Karpas-422 (cell line): Measurements from ENCODE around the gene BIRC7. TPM values are rescaled to one million over a fixed set of nuclear protein-coding genes. Genes with fewer than 3 reads are reported as not detected.

Source experiments
- DNase-seq: peaks from one replicate; pipeline ENCODE4 v3.0.0-alpha.2; 2015
- H2AFZ ChIP-seq: fragments of 200-600 bp; sonication (generic); 2 replicates; pipeline ENCODE4 v1.6.1; 2014; ENCODE audit warnings: antibody characterized with exemption, low read length, mixed read lengths
- H3K27ac ChIP-seq: fragments of 200-600 bp; sonication (generic); 2 replicates; pipeline ENCODE4 v1.5.1; 2014; ENCODE audit warnings: mild to moderate bottlenecking, low read length, moderate library complexity
- H3K27me3 ChIP-seq: fragments of 200-600 bp; sonication (generic); 2 replicates; pipeline ENCODE4 v1.6.1; 2014; ENCODE audit warnings: low read length, mixed read lengths
- H3K36me3 ChIP-seq: fragments of 200-600 bp; sonication (generic); 2 replicates; pipeline ENCODE4 v1.6.1; 2014; ENCODE audit warnings: low read length, mixed read lengths; ENCODE audit not compliant: insufficient read depth
- H3K4me1 ChIP-seq: fragments of 200-600 bp; sonication (generic); 2 replicates; pipeline ENCODE4 v1.6.1; 2014; ENCODE audit warnings: mild to moderate bottlenecking, low read length, mixed read lengths
- H3K4me2 ChIP-seq: fragments of 200-600 bp; sonication (generic); 2 replicates; pipeline ENCODE4 v1.6.1; 2014; ENCODE audit warnings: low read length, low read depth, mild to moderate bottlenecking; ENCODE audit not compliant: poor library complexity, severe bottlenecking
- H3K4me3 ChIP-seq: fragments of 200-600 bp; sonication (generic); 2 replicates; pipeline ENCODE4 v1.5.1; 2014; ENCODE audit warnings: mild to moderate bottlenecking, antibody characterized with exemption, low read length, mixed read lengths
- H3K79me2 ChIP-seq: fragments of 200-600 bp; sonication (generic); 2 replicates; pipeline ENCODE4 v1.6.1; 2014; ENCODE audit warnings: mild to moderate bottlenecking, low read length, mixed read lengths
- H3K9ac ChIP-seq: fragments of 200-600 bp; sonication (generic); 2 replicates; pipeline ENCODE4 v1.6.0; 2014; ENCODE audit warnings: low read length
- H3K9me2 ChIP-seq: fragments of 200-600 bp; sonication (generic), shearing (Covaris generic); replicated peaks from 2 replicates; pipeline ENCODE4 v1.6.0; 2014; ENCODE audit warnings: mild to moderate bottlenecking, low read length, moderate library complexity; ENCODE audit not compliant: insufficient read depth
- H3K9me3 ChIP-seq: fragments of 300-700, 200-600 bp; sonication (generic); 2 replicates; pipeline ENCODE4 v1.6.1; 2014; ENCODE audit warnings: low read length, mixed read lengths
- H4K20me1 ChIP-seq: fragments of 200-600 bp; sonication (generic); 2 replicates; pipeline ENCODE4 v1.6.1; 2014; ENCODE audit warnings: mild to moderate bottlenecking, antibody characterized with exemption, low read length, low read depth; ENCODE audit not compliant: insufficient read depth
- total RNA-seq: library from RNA; depleted of rRNA; stranded (reverse); fragments of >200 nt; shearing (Covaris generic); gene quantifications from 2 replicates; pipeline ENCODE4 v1.2.3, GENCODE V29; 2014; ENCODE audit warnings: low replicate concordance

The BIRC7 gene
- total RNA-seq, 1 experiment from 2014 or later: 10.7 TPM

GRCh38 chr20:63212792-63213191 is 22.9 kb upstream of the BIRC7 start:
- Histone ChIP-seq H3K27ac (no peak overlapping the region), H3K4me3 (no peak overlapping the region), H3K4me1 (peaks cover 22% of the 10 kb centered on the region), H3K79me2 (peaks cover 79% of the 10 kb centered on the region), H3K9ac (no peak overlapping the region), H2AFZ (no peak overlapping the region), H3K9me3 (no peaks in the 10 kb centered on the region), H3K4me2 (no peak overlapping the region), H3K9me2 (no peaks in the 10 kb centered on the region), H3K36me3 (peaks cover 24% of the 10 kb centered on the region), H4K20me1 (peaks cover 40% of the 10 kb centered on the region), H3K27me3 (no peaks in the 10 kb centered on the region)
- no peak for DNase-seq

GRCh38 chr20:63214514-63214913 is 21.2 kb upstream of the BIRC7 start:
- no peaks in the 10 kb centered on the region for H3K27me3 ChIP-seq
- H3K79me2 ChIP-seq: peaks cover 62% of the 10 kb centered on the region
- H3K9me2 ChIP-seq: no peaks in the 10 kb centered on the region
- peak overlapping the region; percentile 74 for H3K4me2 ChIP-seq
- H3K9ac ChIP-seq: peak overlapping the region; percentile 98
- H3K36me3 ChIP-seq: peaks cover 24% of the 10 kb centered on the region
- peak overlapping the region; percentile 88 for H3K4me3 ChIP-seq
- H2AFZ ChIP-seq: no peak overlapping the region
- peaks cover 22% of the 10 kb centered on the region for H3K4me1 ChIP-seq
- H3K9me3 ChIP-seq: no peaks in the 10 kb centered on the region
- no peak overlapping the region for H3K27ac ChIP-seq
- no peak for DNase-seq
- peaks cover 38% of the 10 kb centered on the region for H4K20me1 ChIP-seq

- H3K79me2 ChIP-seq: peaks cover 53% of the 10 kb centered on the region
- H2AFZ ChIP-seq: no peak overlapping the region
- H3K4me2 ChIP-seq: peak overlapping the region; percentile 74
- peak; percentile 66 for DNase-seq
- no peaks in the 10 kb centered on the region for H3K9me3 ChIP-seq
- peaks cover 21% of the 10 kb centered on the region for H3K36me3 ChIP-seq
- H3K4me1 ChIP-seq: peaks cover 22% of the 10 kb centered on the region
- no peaks in the 10 kb centered on the region for H3K27me3 ChIP-seq
- peak overlapping the region; percentile 98 for H3K9ac ChIP-seq
- H3K27ac ChIP-seq: peak overlapping the region; percentile 47
- peaks cover 32% of the 10 kb centered on the region for H4K20me1 ChIP-seq
- peak overlapping the region; percentile 88 for H3K4me3 ChIP-seq
- no peaks in the 10 kb centered on the region for H3K9me2 ChIP-seq
Measured at GRCh38 chr20:63215101-63216040, 20.3 kb upstream of the BIRC7 start.

GRCh38 chr20:63216041-63216848 is 19.5 kb upstream of the BIRC7 start, which contains the start of gene YTHDF1:
TSS of gene YTHDF1 (minus strand) at chr20:63216131. CDS start at chr20:63215892, 239 bp downstream.
- H3K79me2 ChIP-seq: peaks cover 45% of the 10 kb centered on the region

GRCh38 chr20:63216849-63217471 is 18.7 kb upstream of the BIRC7 start:
- H3K4me3 ChIP-seq: peak overlapping the region; percentile 77

More at GRCh38 chr20:63216041-63216848, 19.5 kb upstream of the BIRC7 start, which contains the start of gene YTHDF1:
- Histone ChIP-seq H4K20me1 (peaks cover 26% of the 10 kb centered on the region), H3K9me2 (no peaks in the 10 kb centered on the region), H2AFZ (peak within 1 kb of the TSS; percentile 93), H3K4me3 (peak within 1 kb of the TSS; percentile 88), H3K4me1 (peaks cover 22% of the 10 kb centered on the region), H3K36me3 (peaks cover 21% of the 10 kb centered on the region), H3K9me3 (no peaks in the 10 kb centered on the region), H3K4me2 (peak within 1 kb of the TSS; percentile 98), H3K27ac (peak within 1 kb of the TSS; percentile 47), H3K27me3 (no peaks in the 10 kb centered on the region), H3K9ac (peak within 1 kb of the TSS; percentile 98)
- peak; percentile 98 for DNase-seq

GRCh38 chr20:63217706-63218105 is 18.0 kb upstream of the BIRC7 start:
- Histone ChIP-seq H3K27me3 (no peaks in the 10 kb centered on the region), H3K27ac (no peak overlapping the region), H3K79me2 (peaks cover 30% of the 10 kb centered on the region), H3K36me3 (peaks cover 15% of the 10 kb centered on the region), H3K9ac (no peak overlapping the region), H3K4me3 (no peak overlapping the region), H2AFZ (no peak overlapping the region), H3K4me1 (peaks cover 22% of the 10 kb centered on the region), H3K9me3 (no peaks in the 10 kb centered on the region), H3K9me2 (no peaks in the 10 kb centered on the region), H3K4me2 (no peak overlapping the region), H4K20me1 (peaks cover 12% of the 10 kb centered on the region; the same call in 1 of the 2 replicates)
- no peak for DNase-seq

More at GRCh38 chr20:63216849-63217471, 18.7 kb upstream of the BIRC7 start:
- peaks cover 19% of the 10 kb centered on the region for H4K20me1 ChIP-seq
- H3K4me1 ChIP-seq: peaks cover 22% of the 10 kb centered on the region
- no peak overlapping the region for H3K27ac ChIP-seq
- H3K36me3 ChIP-seq: peaks cover 21% of the 10 kb centered on the region
- H3K79me2 ChIP-seq: peaks cover 38% of the 10 kb centered on the region
- H3K4me2 ChIP-seq: peak overlapping the region; percentile 98
- no peaks in the 10 kb centered on the region for H3K9me3 ChIP-seq
- no peak for DNase-seq
- peak overlapping the region; percentile 93; the same call in 1 of the 2 replicates for H2AFZ ChIP-seq
- H3K27me3 ChIP-seq: no peaks in the 10 kb centered on the region
- no peaks in the 10 kb centered on the region for H3K9me2 ChIP-seq
- peak overlapping the region; percentile 93 for H3K9ac ChIP-seq

GRCh38 chr20:63218701-63219446 is 16.8 kb upstream of the BIRC7 start:
- H3K4me1 ChIP-seq: peaks cover 22% of the 10 kb centered on the region
- H3K9ac ChIP-seq: no peak overlapping the region
- H3K4me2 ChIP-seq: no peak overlapping the region
- no peak overlapping the region for H3K27ac ChIP-seq
- no peak for DNase-seq
- no peaks in the 10 kb centered on the region for H3K27me3 ChIP-seq
- H3K9me3 ChIP-seq: no peaks in the 10 kb centered on the region
- H3K4me3 ChIP-seq: no peak overlapping the region
- peaks cover 5% of the 10 kb centered on the region for H3K36me3 ChIP-seq
- H4K20me1 ChIP-seq: peaks cover 6% of the 10 kb centered on the region; the same call in 1 of the 2 replicates
- H3K79me2 ChIP-seq: peaks cover 19% of the 10 kb centered on the region
- H3K9me2 ChIP-seq: no peaks in the 10 kb centered on the region
- no peak overlapping the region for H2AFZ ChIP-seq
